HS-5 (cell line): ENCODE data around the gene ANKRD29.
"Not testable (repeated sequence)": the region's sequence is repeated elsewhere in the genome, so short reads cannot be mapped to it uniquely, and the experiment has no call there.

Source experiments
- DNase-seq: peaks from one replicate; pipeline ENCODE4 v3.0.0-alpha.2; 2012; ENCODE audit warnings: low read depth

Gene ANKRD29

GRCh38 chr18:23557511-23557910 is 105.2 kb downstream of the ANKRD29 start:
- not testable (repeated sequence) for DNase-seq

- DNase-seq: no peak
Observed at GRCh38 chr18:23556145-23556780, 106.4 kb downstream of the ANKRD29 start.

GRCh38 chr18:23553887-23554286 is 108.8 kb downstream of the ANKRD29 start:
- no peak for DNase-seq

- DNase-seq: no peak
Observed at GRCh38 chr18:23552505-23552904, 110.2 kb downstream of the ANKRD29 start.

GRCh38 chr18:23551978-23552377 is 110.7 kb downstream of the ANKRD29 start:
- no peak for DNase-seq

- no peak for DNase-seq
Observed at GRCh38 chr18:23550898-23551297, 111.8 kb downstream of the ANKRD29 start.
